ENCODE measurements around the gene CCDC192. TPM values are rescaled to one million over a fixed set of nuclear protein-coding genes. Genes with fewer than 3 reads are reported as not detected.

Gene CCDC192
- total RNA-seq, 1 donor from 2014 or later: 1.3 TPM

GRCh38 chr5:127961006-127961762, 258.0 kb downstream of the CCDC192 start:
- Mint-ChIP-seq H3K27ac (ENCODE audit: unreplicated experiment) (no peak overlapping the region), H3K9me3 (peaks cover 10% of the 10 kb centered on the region), H3K27me3 (ENCODE audit: low read depth) (no peaks in the 10 kb centered on the region), H3K4me3 (no peak overlapping the region), H3K4me1 (peaks cover 42% of the 10 kb centered on the region), H3K36me3 (ENCODE audit: low read depth) (peaks cover 18% of the 10 kb centered on the region)
- no peak for DNase-seq (ENCODE audit: low read depth, low spot score)
- TF ChIP-seq CTCF (conservative IDR thresholded peaks at IDR 0.05): no peak

- peaks cover 42% of the 10 kb centered on the region for H3K4me1 Mint-ChIP-seq
- TF ChIP-seq CTCF (conservative IDR thresholded peaks at IDR 0.05): no peak
- H3K27ac Mint-ChIP-seq (ENCODE audit: unreplicated experiment): no peak overlapping the region
- H3K27me3 Mint-ChIP-seq (ENCODE audit: low read depth): no peaks in the 10 kb centered on the region
- H3K36me3 Mint-ChIP-seq (ENCODE audit: low read depth): peaks cover 18% of the 10 kb centered on the region
- H3K4me3 Mint-ChIP-seq: no peak overlapping the region
- no peak for DNase-seq (ENCODE audit: low read depth, low spot score)
- H3K9me3 Mint-ChIP-seq: peaks cover 10% of the 10 kb centered on the region
These were observed 258.6 kb downstream of the CCDC192 start for GRCh38 chr5:127961763-127962145.

DNA sequence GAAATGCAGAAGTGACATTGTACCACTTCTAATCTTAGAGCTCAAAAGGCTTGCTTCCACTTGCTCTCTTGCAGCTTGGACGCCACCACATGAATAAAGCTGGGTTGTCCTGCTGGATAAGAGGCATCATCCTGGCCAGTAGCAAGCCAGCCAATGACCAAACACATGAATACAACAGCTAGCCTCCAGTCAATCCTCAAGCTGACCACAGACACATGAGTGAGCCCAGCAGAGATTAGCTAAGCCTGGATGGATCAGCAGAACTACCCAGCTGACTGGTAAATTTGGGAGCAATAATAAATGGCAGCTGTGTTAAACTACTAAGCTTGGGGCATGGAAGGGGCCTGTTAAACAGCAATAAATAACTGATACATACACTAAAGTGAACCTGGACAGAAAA, 259.3 kb downstream of the CCDC192 start:
- H3K9me3 Mint-ChIP-seq: peaks cover 10% of the 10 kb centered on the region
- TF ChIP-seq CTCF (conservative IDR thresholded peaks at IDR 0.05): no peak
- no peaks in the 10 kb centered on the region for H3K27me3 Mint-ChIP-seq (ENCODE audit: low read depth)
- H3K4me3 Mint-ChIP-seq: no peak overlapping the region
- peaks cover 42% of the 10 kb centered on the region for H3K4me1 Mint-ChIP-seq
- peaks cover 17% of the 10 kb centered on the region for H3K36me3 Mint-ChIP-seq (ENCODE audit: low read depth)
- H3K27ac Mint-ChIP-seq (ENCODE audit: unreplicated experiment): no peak overlapping the region
- DNase-seq (ENCODE audit: low read depth, low spot score): no peak

GRCh38 chr5:127963233-127963632, 260.0 kb downstream of the CCDC192 start:
- Mint-ChIP-seq H3K27ac (ENCODE audit: unreplicated experiment) (no peak overlapping the region), H3K9me3 (peaks cover 10% of the 10 kb centered on the region)
- TF ChIP-seq CTCF (conservative IDR thresholded peaks at IDR 0.05): no peak

GRCh38 chr5:127963931-127964330, 260.7 kb downstream of the CCDC192 start:
- H3K4me3 Mint-ChIP-seq: no peak overlapping the region
- peaks cover 10% of the 10 kb centered on the region for H3K9me3 Mint-ChIP-seq
- no peak overlapping the region for H3K27ac Mint-ChIP-seq (ENCODE audit: unreplicated experiment)
- no peak for DNase-seq (ENCODE audit: low read depth, low spot score)
- H3K4me1 Mint-ChIP-seq: peaks cover 36% of the 10 kb centered on the region
- H3K36me3 Mint-ChIP-seq (ENCODE audit: low read depth): peaks cover 21% of the 10 kb centered on the region
- no peaks in the 10 kb centered on the region for H3K27me3 Mint-ChIP-seq (ENCODE audit: low read depth)
- no peak for TF ChIP-seq CTCF (conservative IDR thresholded peaks at IDR 0.05)

More at GRCh38 chr5:127963233-127963632, 260.0 kb downstream of the CCDC192 start:
- Mint-ChIP-seq H3K36me3 (ENCODE audit: low read depth) (peaks cover 20% of the 10 kb centered on the region), H3K4me3 (no peak overlapping the region), H3K27me3 (ENCODE audit: low read depth) (no peaks in the 10 kb centered on the region), H3K4me1 (peaks cover 42% of the 10 kb centered on the region)
- DNase-seq (ENCODE audit: low read depth, low spot score): no peak
